GM12865 (cell line): ENCODE results near the gene SBSN.

Experiments
- DNase-seq: peaks from one replicate; pipeline ENCODE4 v3.0.0; 2010; ENCODE audit warnings: low read depth
- H3K4me3 ChIP-seq: 2 replicates; pipeline ENCODE4 v1.5.1; 2011; ENCODE audit warnings: mild to moderate bottlenecking, low read depth, low read length, control low read depth
- TF ChIP-seq, protein P1 (sequence below): IDR thresholded peaks from 2 replicates; pipeline ENCODE4 v1.5.1; 2011; ENCODE audit warnings: low read length, control low read depth, low read depth, inconsistent platforms; ENCODE audit not compliant: insufficient read depth; ENCODE audit errors: missing control alignments

Gene SBSN

DNA sequence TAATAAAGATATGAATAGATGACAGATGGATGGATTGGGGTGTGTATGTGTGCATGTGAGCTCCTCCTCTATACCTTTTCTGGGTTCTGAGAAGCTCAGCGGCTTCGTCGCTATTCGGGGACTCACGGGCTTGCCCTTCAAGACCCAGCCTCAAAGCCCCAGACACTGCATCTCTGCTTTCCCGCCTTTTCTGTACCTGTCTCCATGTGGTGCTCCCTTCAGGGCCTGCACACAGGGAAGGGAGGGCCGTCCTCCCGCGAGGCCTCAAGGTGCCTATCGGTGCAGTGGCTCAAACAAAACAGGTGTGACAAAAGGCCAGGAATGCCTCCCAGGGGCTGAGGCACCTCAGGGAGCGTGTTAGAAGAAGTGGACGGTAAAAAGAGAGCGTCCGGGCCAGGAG, 54.0 kb downstream of the SBSN start:
- TF ChIP-seq, protein P1, sequence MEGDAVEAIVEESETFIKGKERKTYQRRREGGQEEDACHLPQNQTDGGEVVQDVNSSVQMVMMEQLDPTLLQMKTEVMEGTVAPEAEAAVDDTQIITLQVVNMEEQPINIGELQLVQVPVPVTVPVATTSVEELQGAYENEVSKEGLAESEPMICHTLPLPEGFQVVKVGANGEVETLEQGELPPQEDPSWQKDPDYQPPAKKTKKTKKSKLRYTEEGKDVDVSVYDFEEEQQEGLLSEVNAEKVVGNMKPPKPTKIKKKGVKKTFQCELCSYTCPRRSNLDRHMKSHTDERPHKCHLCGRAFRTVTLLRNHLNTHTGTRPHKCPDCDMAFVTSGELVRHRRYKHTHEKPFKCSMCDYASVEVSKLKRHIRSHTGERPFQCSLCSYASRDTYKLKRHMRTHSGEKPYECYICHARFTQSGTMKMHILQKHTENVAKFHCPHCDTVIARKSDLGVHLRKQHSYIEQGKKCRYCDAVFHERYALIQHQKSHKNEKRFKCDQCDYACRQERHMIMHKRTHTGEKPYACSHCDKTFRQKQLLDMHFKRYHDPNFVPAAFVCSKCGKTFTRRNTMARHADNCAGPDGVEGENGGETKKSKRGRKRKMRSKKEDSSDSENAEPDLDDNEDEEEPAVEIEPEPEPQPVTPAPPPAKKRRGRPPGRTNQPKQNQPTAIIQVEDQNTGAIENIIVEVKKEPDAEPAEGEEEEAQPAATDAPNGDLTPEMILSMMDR = no peak
- no peak for DNase-seq
- no peak overlapping the region for H3K4me3 ChIP-seq
